OCI-LY3 (cell line): ENCODE measurements around the gene ATP7A.
"Not testable (repeated sequence)": the region's sequence is repeated elsewhere in the genome, so short reads cannot be mapped to it uniquely, and the experiment has no call there.

Experiments
- H2AFZ ChIP-seq: fragments of 200-600, 300-600 bp; shearing (Covaris generic); 2 replicates; pipeline ENCODE4 v1.6.0; 2014; ENCODE audit warnings: antibody characterized with exemption, low read depth, low read length
- H3K27ac ChIP-seq: fragments of 200-600, 300-600 bp; sonication (generic); 2 replicates; pipeline ENCODE4 v1.5.1; 2014; ENCODE audit warnings: mild to moderate bottlenecking, low read length, moderate library complexity, mixed read lengths
- H3K27me3 ChIP-seq: fragments of 200-600, 300-600 bp; sonication (generic); 2 replicates; pipeline ENCODE4 v1.6.1; 2014; ENCODE audit warnings: low read depth, low read length, mixed read lengths
- H3K36me3 ChIP-seq: fragments of 200-600, 300-600 bp; sonication (generic); replicated peaks from 2 replicates; pipeline ENCODE3; 2014; ENCODE audit warnings: low read depth, low read length, mixed read lengths
- H3K4me1 ChIP-seq: fragments of 300-600, 200-600 bp; sonication (generic); 2 replicates; pipeline ENCODE4 v1.6.1; 2014; ENCODE audit warnings: low read length, mixed read lengths
- H3K4me2 ChIP-seq: fragments of 200-600, 300-600 bp; sonication (generic); 2 replicates; pipeline ENCODE4 v1.6.1; 2014; ENCODE audit warnings: low read length, mixed read lengths
- H3K4me3 ChIP-seq: fragments of 300-600, 200-600 bp; sonication (generic); 2 replicates; pipeline ENCODE4 v1.5.1; 2014; ENCODE audit warnings: antibody characterized with exemption, mild to moderate bottlenecking, low read length, moderate library complexity
- H3K79me2 ChIP-seq: fragments of 300-600, 200-600 bp; shearing (Covaris generic); 2 replicates; pipeline ENCODE4 v1.6.1; 2014; ENCODE audit warnings: mild to moderate bottlenecking, low read length, mixed read lengths
- H3K9ac ChIP-seq: fragments of 300-600, 200-600 bp; shearing (Covaris generic); 2 replicates; pipeline ENCODE4 v1.6.0; 2014; ENCODE audit warnings: mild to moderate bottlenecking, low read length, moderate library complexity
- H3K9me3 ChIP-seq: fragments of 200-600, 300-600 bp; shearing (Covaris generic); 2 replicates; pipeline ENCODE4 v1.6.1; 2014; ENCODE audit warnings: low read length, mixed read lengths; ENCODE audit not compliant: insufficient read depth
- H4K20me1 ChIP-seq: fragments of 200-600, 300-600 bp; sonication (generic); 2 replicates; pipeline ENCODE4 v1.6.1; 2016; ENCODE audit warnings: low read length, mixed read lengths; ENCODE audit not compliant: insufficient read depth
- CTCF ChIP-seq: fragments of 200-600, 300-600 bp; sonication (generic); IDR thresholded peaks from 2 replicates; pipeline ENCODE4 v1.5.1; 2014; ENCODE audit warnings: antibody characterized with exemption, low read length, low read depth
- EZH2phosphoT487 ChIP-seq: fragments of 200-600 bp; shearing (Covaris generic); IDR thresholded peaks from 2 replicates; pipeline ENCODE4 v1.6.1; 2018; ENCODE audit warnings: antibody characterized with exemption, mixed run types, low read depth

The ATP7A gene

GRCh38 chrX:78075787-78076389, 165.4 kb downstream of the ATP7A start:
- no peak overlapping the region for H3K4me3 ChIP-seq
- no peak overlapping the region for H2AFZ ChIP-seq
- no peaks in the 10 kb centered on the region for H3K36me3 ChIP-seq
- H3K79me2 ChIP-seq, result no peaks in the 10 kb centered on the region
- 0 out of 2 replicates have a peak, but pooled peaks cover 5% of the 10 kb centered on the region for H3K9me3 ChIP-seq
- no peaks in the 10 kb centered on the region for H3K4me1 ChIP-seq
- H3K27me3 ChIP-seq, result no peaks in the 10 kb centered on the region
- no peak overlapping the region for H3K27ac ChIP-seq
- no peak overlapping the region for H3K9ac ChIP-seq
- TF ChIP-seq EZH2phosphoT487 (no peak), CTCF (no peak)
- H4K20me1 ChIP-seq, result no peaks in the 10 kb centered on the region
- no peak overlapping the region for H3K4me2 ChIP-seq

GRCh38 chrX:78081413-78081812, 170.9 kb downstream of the ATP7A start:
- not testable (repeated sequence) for H3K4me3 ChIP-seq, H3K4me1 ChIP-seq, H3K79me2 ChIP-seq, H3K4me2 ChIP-seq, H3K9ac ChIP-seq, H3K36me3 ChIP-seq, H4K20me1 ChIP-seq, H2AFZ ChIP-seq, H3K9me3 ChIP-seq, H3K27me3 ChIP-seq, H3K27ac ChIP-seq

- H3K4me1 ChIP-seq, result peaks cover 10% of the 10 kb centered on the region
- H3K79me2 ChIP-seq, result no peaks in the 10 kb centered on the region
- no peaks in the 10 kb centered on the region for H3K9me3 ChIP-seq
- no peaks in the 10 kb centered on the region for H3K27me3 ChIP-seq
- TF ChIP-seq CTCF, result peak; percentile 72
- TF ChIP-seq EZH2phosphoT487, result no peak
- H3K4me2 ChIP-seq, result peak overlapping the region; percentile 70
- no peak overlapping the region; the same call in 1 of the 2 replicates for H3K9ac ChIP-seq
- H3K4me3 ChIP-seq, result peak overlapping the region; percentile 50; the same call in 1 of the 2 replicates
- H2AFZ ChIP-seq, result peak overlapping the region; percentile 91
- no peaks in the 10 kb centered on the region for H4K20me1 ChIP-seq
- no peaks in the 10 kb centered on the region for H3K36me3 ChIP-seq
- H3K27ac ChIP-seq, result no peak overlapping the region
Observed at GRCh38 chrX:78092296-78092695, 181.8 kb downstream of the ATP7A start.

GRCh38 chrX:78098108-78098507, 187.6 kb downstream of the ATP7A start:
- Histone ChIP-seq H4K20me1 (no peaks in the 10 kb centered on the region), H3K4me2 (no peak overlapping the region), H3K27me3 (no peaks in the 10 kb centered on the region), H3K9ac (no peak overlapping the region), H3K27ac (no peak overlapping the region), H3K9me3 (no peaks in the 10 kb centered on the region), H3K36me3 (no peaks in the 10 kb centered on the region), H3K79me2 (no peaks in the 10 kb centered on the region), H3K4me3 (no peak overlapping the region), H3K4me1 (peaks cover 20% of the 10 kb centered on the region), H2AFZ (no peak overlapping the region)
- TF ChIP-seq CTCF (no peak), EZH2phosphoT487 (no peak)
